GM11168 (cell line): Measurements from ENCODE around the gene ITGB8.

Experiments
- in situ Hi-C: fragments of 300-500 bp; cut with MboI; formaldehyde crosslinking; loops from one replicate; pipeline ENCODE4 v1.12.0; 2022; ENCODE audit warnings: low sequenced_read_pairs; ENCODE audit not compliant: unreplicated experiment

ITGB8 gene

DNA sequence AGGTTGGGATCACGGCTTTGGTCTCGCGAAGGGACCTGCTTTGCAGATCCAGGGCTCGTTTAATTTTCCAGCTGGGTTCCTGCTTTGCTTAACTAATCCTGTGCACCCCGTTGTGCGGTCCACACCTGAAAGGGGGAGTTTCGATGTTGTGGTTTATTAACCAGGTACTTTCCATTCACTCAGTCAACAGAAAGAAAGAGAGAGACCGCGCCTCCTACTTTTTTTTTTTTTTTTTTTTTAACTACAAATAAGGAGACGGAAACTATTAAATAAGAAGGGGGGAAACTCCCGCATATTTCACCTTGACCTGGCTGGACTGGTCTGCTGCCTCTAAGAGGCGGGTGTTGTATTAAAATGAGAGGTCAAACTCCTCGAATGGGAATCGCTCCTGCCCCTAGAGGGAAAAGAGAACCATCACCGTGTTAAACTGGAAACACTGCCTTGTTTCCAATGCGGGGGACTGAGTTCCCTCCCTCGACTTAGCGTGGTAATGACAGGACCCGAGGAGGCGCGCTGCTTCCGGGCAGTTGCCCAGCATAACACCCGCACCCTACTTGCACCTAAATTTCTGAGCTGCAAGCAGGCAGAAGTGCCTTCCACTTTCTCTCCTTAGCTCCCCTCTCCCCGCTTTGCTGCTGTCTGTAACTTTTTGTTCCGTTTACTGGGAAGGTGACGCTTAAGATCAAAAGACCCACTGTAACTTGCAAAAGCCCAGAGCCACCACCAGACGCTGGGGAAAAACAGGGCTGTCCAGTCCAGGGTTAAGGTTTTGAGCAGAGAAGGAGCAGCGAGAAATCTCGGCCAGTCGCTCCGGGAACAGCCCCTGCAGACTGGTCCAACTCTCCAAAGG is 1.1 kb upstream of the ITGB8 start:
- in situ Hi-C loops, result loop anchor here (10.0 to 25.0 kb wide), 2 partner anchors 265 to 567 kb away; partner anchors contain the start of gene TMEM196

DNA sequence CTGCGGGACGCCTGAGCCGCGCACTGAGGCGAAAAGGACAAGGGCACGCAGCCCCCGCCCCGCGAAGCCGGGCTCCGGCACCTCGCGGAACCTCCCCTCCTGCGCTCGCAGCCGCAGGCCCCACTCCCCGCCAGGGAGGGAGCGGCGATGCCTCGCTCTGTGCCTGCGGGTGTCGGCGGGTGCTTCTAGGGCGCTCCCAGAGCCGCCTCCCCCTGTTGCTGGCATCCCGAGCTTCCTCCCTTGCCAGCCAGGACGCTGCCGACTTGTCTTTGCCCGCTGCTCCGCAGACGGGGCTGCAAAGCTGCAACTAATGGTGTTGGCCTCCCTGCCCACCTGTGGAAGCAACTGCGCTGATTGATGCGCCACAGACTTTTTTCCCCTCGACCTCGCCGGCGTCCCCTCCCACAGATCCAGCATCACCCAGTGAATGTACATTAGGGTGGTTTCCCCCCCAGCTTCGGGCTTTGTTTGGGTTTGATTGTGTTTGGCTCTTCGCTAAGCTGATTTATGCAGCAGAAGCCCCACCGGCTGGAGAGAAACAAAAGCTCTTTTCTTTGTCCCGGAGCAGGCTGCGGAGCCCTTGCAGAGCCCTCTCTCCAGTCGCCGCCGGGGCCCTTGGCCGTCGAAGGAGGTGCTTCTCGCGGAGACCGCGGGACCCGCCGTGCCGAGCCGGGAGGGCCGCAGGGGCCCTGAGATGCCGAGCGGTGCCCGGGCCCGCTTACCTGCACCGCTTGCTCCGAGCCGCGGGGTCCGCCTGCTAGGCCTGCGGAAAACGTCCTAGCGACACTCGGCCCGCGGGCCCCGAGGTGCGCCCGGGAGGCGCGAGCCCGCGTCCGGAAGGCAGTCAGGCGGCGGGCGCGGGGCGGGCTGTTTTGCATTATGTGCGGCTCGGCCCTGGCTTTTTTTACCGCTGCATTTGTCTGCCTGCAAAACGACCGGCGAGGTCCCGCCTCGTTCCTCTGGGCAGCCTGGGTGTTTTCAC is 519 bp downstream of the ITGB8 start:
- in situ Hi-C loops, result loop anchor here (25.0 kb wide), 1 partner anchor 569 kb away; the partner anchor contains the start of gene TMEM196

DNA sequence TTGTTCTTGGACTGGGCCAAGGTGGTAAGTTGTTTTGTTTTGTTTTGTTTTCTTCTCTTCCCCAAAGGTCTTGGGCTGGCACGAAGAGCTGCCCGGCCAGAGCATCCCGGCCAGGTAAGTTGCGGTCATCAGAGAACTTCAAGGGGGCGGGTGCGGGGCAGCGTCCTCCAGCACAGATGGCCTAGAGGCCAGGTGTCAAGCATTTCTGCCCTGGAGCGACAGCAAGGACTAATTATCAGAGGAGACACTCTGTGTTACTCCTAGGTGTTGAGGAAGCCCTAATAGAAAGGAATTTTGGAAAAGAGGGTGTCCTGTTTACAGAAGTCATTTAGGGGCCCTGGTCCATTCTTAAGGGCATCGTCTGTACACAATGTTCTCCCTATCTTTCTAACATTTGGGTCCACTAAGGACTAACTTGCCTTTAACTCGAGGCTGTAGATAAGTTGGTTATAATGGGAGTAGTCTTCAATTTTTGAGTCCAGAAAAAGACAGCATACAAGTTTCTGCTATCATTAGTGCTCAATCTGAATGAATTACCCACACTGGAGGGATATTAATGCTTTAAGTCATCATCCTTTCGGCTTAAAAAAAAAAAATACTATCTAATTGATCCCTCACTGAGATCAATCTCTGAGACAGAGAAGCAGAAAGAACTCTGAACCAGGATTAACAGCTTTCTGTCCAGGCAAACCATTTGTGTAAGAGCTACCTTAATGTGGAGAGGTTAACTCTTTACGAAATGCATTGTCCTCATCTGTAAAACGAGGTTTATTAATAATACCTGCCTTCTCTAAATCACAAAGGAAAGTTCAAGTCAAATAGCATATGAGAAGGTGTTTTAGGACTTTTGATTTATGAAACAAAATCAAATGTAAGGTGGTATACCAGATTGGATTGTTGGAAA is 1.5 kb downstream of the ITGB8 start:
- in situ Hi-C loops, result loop anchor here (25.0 kb wide), 1 partner anchor 570 kb away; the partner anchor contains the start of gene TMEM196

DNA sequence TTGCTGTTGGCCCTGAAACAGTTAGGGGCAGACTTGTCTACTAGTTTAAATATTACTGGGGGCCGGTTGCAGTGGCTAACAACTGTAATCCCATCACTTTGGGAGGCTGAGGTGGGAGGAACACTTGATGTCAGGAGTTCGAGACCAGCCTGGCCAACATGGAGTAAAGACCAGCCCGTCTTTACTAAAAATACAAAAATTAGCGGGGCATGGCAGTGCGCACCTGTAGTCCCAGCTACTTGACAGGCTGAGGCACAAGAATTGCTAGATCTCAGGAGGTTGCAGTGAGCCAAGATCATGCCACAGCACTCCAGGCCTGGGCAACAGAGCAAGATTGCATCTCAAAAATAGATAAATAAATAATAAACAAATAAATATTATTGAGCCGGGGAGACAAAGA is 7.6 kb downstream of the ITGB8 start:
- in situ Hi-C loops, result loop anchor here (25.0 kb wide), 1 partner anchor 576 kb away; the partner anchor contains the start of gene TMEM196

GRCh38 chr7:20340839-20341238 is 10.1 kb downstream of the ITGB8 start:
- in situ Hi-C loops, result loop anchor here (25.0 kb wide), 1 partner anchor 579 kb away; the partner anchor contains the start of gene TMEM196

- in situ Hi-C loops, result loop anchor here (25.0 kb wide), 1 partner anchor 581 kb away; the partner anchor contains the start of gene TMEM196
Measured at GRCh38 chr7:20343205-20343604, 12.5 kb downstream of the ITGB8 start.

DNA sequence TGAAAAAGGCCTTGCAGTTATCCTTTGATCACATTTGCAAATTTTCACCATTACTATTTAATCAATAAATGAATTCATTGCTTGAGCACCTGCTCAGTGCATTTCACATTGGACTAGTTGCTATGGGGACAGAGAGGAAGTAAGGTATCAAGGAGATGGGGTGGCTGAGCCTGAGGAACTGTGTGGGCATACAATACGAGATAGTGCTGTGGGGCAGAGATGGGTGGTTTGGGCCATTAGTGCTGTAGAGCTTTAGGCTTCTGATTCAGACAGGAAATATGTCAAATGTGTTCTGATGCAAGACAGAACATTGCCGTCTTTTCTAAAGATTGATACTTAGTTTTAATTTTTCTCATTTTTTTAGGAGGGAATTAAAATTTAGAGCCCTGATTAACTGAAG is 13.2 kb downstream of the ITGB8 start:
- in situ Hi-C loops, result loop anchor here (25.0 kb wide), 1 partner anchor 582 kb away; the partner anchor contains the start of gene TMEM196

- in situ Hi-C loops, result loop anchor here (25.0 kb wide), 1 partner anchor 582 kb away; the partner anchor contains the start of gene TMEM196
Measured at GRCh38 chr7:20344396-20344795, 13.7 kb downstream of the ITGB8 start.

GRCh38 chr7:20346577-20346976 is 15.9 kb downstream of the ITGB8 start:
- in situ Hi-C loops, result loop anchor here (25.0 kb wide), 1 partner anchor 584 kb away; the partner anchor contains the start of gene TMEM196

DNA sequence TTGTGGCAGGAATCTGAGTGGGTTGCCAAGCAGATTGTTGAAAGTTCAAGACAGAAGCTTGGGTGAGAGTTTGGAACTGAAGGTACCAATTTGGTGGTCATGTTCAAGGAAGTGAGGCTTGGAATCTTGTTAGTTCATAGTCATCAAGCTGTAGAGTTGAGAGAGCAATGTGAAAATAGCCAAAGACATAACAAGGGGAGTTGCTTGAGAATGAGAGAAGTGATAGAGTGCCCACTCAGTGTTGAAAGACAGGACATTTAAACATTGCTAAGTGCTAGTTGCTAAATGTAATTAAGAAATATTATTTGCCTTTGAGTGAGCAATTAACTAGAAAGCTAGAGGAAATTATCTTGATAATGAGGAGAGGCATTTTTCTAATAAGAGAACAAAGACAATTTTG is 17.0 kb downstream of the ITGB8 start:
- in situ Hi-C loops, result loop anchor here (25.0 kb wide), 1 partner anchor 585 kb away; the partner anchor contains the start of gene TMEM196

DNA sequence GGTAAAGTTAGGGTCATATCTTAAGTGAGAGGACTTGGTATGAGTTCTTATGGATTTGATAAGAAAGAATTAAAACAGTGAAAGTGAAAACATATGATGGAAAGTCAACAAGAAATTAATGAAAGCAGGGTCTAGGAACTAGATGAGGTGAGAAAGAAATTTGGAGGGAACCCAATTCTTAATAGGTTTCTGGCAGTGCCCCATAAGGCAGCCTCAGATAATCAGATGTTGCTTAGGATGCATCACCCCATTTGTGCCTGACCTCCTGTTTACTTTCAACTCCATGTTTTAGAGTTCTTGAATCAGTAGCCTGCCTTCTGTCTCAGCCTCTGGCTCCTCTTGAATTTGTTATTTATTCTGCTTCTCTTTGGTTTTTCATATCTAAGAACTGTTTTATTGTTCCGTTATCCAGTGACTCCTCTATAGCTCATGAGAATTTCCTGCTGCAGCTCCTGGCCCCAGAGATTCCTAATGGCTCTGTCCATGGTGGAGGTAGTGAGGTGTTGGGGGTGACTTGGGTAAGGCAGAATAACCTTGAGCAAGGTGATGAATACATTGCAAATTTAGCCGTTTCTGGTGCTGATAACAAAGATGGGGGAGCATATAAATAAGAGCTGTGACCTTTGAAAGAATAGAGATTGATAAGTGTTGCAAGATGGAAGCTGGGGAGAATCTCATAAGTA is 17.6 kb downstream of the ITGB8 start:
- in situ Hi-C loops, result loop anchor here (25.0 kb wide), 1 partner anchor 586 kb away; the partner anchor contains the start of gene TMEM196

- in situ Hi-C loops, result no loop called here
Measured at GRCh38 chr7:20350518-20350951, 19.8 kb downstream of the ITGB8 start.

DNA sequence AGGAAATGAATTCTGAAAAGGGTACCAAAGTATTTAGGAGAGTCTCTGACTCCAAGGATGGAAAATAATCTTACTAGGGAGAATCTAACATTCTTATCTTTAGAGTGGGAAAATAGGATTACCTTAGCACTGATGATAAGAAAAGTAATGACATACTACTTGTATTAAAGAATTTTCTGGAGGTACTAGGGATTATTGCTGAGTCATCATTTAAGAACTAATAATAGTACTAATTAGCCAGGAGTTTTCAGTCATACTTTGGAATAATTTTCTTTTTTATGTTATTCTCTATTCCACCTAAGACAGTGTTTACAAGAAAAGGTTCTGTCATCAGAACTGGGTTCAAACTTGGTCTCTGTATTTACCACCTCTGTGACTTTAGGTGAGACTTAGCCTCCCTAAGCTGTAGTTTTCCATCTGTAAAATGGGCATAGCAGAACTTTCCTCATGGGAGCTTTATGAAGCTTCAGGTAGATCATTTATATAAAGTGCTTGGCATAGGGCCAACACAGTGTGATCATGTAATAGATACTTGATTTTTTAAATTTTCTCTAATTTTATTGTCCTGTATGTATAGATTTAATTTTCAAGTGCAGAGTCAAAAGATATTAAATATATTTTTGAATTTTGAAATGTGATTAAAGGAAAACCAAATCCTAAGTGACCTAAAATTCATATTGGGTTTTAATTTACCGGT is 20.4 kb downstream of the ITGB8 start:
- in situ Hi-C loops, result no loop called here

DNA sequence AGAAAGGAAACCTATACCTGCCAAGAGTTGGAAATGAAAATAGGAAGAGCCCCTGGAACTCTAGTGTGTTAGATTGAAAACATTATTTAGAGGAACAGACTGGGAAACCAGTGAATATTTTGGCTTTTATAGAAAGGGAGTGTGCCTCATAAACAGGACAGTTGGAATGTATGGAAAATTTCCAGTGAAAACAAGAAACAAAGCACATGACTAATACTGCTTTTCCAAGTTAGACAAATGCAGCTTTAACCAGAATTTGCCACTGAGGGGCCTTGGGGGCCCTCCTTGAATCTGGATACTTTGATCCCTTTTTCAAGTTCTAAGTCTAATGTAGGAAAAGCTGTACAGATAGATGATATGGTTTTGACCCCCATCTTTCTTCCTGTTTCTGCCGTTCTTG is 21.2 kb downstream of the ITGB8 start:
- in situ Hi-C loops, result no loop called here

DNA sequence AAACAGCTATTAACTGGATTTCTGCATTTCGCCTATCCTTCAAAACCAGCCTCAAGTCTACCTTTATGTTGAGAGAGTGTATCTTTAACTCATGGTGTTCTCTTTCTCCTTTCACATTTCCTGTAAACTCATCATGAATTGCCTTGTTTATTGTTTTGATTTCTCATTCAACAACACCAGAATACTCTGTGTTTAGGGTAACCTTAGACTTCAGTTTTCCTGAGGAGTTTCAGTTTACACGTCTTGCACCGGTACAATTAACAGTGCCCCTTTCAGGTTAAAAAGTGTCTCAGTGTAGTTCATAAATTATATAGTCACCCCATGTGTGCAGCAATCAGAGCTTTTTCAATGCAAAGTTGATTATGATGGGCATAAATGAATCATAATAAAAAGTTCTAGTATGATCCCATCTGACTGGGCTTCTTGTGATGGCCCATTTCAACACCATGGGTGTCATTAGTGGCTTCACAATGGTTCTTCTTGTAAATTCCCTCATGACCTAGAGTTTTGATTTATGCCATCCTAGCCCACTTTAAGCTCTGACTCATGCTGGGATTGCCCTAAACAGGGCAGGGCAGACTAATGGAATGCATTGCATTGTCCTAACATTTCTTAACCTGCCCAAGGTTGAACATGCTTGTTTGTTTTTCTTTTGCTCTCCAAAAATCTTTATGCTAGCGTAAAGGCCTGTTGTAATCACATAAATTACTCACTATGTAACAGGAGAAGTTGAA is 22.0 kb downstream of the ITGB8 start:
- in situ Hi-C loops, result no loop called here

GRCh38 chr7:20354610-20355528 is 24.2 kb downstream of the ITGB8 start:
- in situ Hi-C loops, result no loop called here
